HepG2 (cell line): ENCODE data around the gene KCNT2. TPM values are rescaled to one million over a fixed set of nuclear protein-coding genes. Genes with fewer than 3 reads are reported as not detected.

Experiments
- ATAC-seq: fragments of 200-7000 bp; cut with Tn5 transposase; 3 replicates; pipeline ENCODE4 v1.9.1; 2020; ENCODE audit warnings: mild to moderate bottlenecking, moderate library complexity
- BruUV-seq: library from RNA; stranded (reverse); fragments of 400-500 nt; replicated peaks from 2 replicates; lab custom pipeline; 2021; lab: Mats Ljungman, UMichigan
- CTCF ChIA-PET: fragments of 300-600 bp; formaldehyde crosslinking; extraction: SDS; loops from one replicate; lab custom pipeline; 2021; ENCODE audit warnings: low total read pairs, inconsistent platforms, low intra/inter-chr PET ratio; lab: Yijun Ruan, JAX
- POLR2A ChIA-PET: fragments of 350-600 bp; sonication (Branson Sonifier 250); formaldehyde crosslinking; loops from one replicate; lab custom pipeline; 2020; ENCODE audit warnings: antibody characterized with exemption, inconsistent platforms; lab: Yijun Ruan, JAX
- DNase-seq: peaks from one replicate; pipeline ENCODE4 v3.0.0-alpha.2; 2015; ENCODE audit warnings: low spot score
- FAIRE-seq: peaks from 3 replicates; lab custom pipeline; 2011; peaks lifted over from hg19 to GRCh38; lab: Jason Lieb, UNC
- H2AFZ ChIP-seq: one replicate; pipeline ENCODE4 v1.6.1; 2011; ENCODE audit warnings: low read length, inconsistent platforms
- H3K27ac ChIP-seq: fragments of 300-600 bp; 3 replicates; pipeline ENCODE4 v1.8.0; 2011; ENCODE audit warnings: mixed run types, mild to moderate bottlenecking, mixed read lengths, low read length, inconsistent platforms; ENCODE audit not compliant: insufficient read depth; ENCODE audit errors: extremely low read length
- H3K27me3 ChIP-seq, 2 experiments: fragments of 200-600 bp in 1 of 2; 2 replicates in 1 of 2; 3 replicates in 1 of 2; pipeline versions ENCODE4 v1.6.0 to v1.8.0; 2011; ENCODE audit warnings: low read length in 2 of 2, mild to moderate bottlenecking in 2 of 2, moderate library complexity in 2 of 2, inconsistent platforms in 1 of 2; ENCODE audit not compliant: insufficient read depth in 2 of 2, control insufficient read depth in 1 of 2
- H3K36me3 ChIP-seq, 2 experiments: fragments of 200-600 bp in 1 of 2; replicated peaks in 1 of 2; 2 replicates in 1 of 2; 3 replicates in 1 of 2; pipeline versions ENCODE4 v1.5.1 to v1.8.0; 2011; ENCODE audit warnings: low read length in 2 of 2, inconsistent platforms in 1 of 2; ENCODE audit not compliant: insufficient read depth in 2 of 2, control insufficient read depth in 1 of 2
- H3K4me1 ChIP-seq: 2 replicates; pipeline ENCODE4 v1.5.1; 2012; ENCODE audit warnings: low read length, inconsistent platforms; ENCODE audit not compliant: insufficient read depth
- H3K4me2 ChIP-seq: 2 replicates; pipeline ENCODE4 v1.6.0; 2011; ENCODE audit warnings: low read depth, low read length, inconsistent platforms
- H3K4me3 ChIP-seq, 3 experiments: fragments of 200-600 bp in 1 of 3; sonication (generic), shearing (Covaris generic) in 1 of 3; replicated peaks in 1 of 3; 2 replicates each; pipeline ENCODE4 v1.5.1; 2011 to 2016; ENCODE audit warnings: low read length in 3 of 3, inconsistent platforms in 2 of 3, low read depth in 2 of 3, mild to moderate bottlenecking in 2 of 3, control low read depth in 1 of 3, mixed read lengths in 1 of 3; ENCODE audit not compliant: insufficient read depth in 1 of 3
- H3K79me2 ChIP-seq: one replicate; pipeline ENCODE4 v1.6.1; 2011; ENCODE audit warnings: low read length, inconsistent platforms; ENCODE audit not compliant: insufficient read depth
- H3K9ac ChIP-seq: 2 replicates; pipeline ENCODE4 v1.6.0; 2011; ENCODE audit warnings: mild to moderate bottlenecking, low read depth, low read length, inconsistent platforms; ENCODE audit not compliant: insufficient read depth
- H3K9me3 ChIP-seq: 2 replicates; pipeline ENCODE4 v1.5.1; 2012; ENCODE audit warnings: mild to moderate bottlenecking, low read length
- H4K20me1 ChIP-seq: 2 replicates; pipeline ENCODE4 v1.6.0; 2011; ENCODE audit warnings: inconsistent platforms, mild to moderate bottlenecking, low read length, moderate library complexity; ENCODE audit not compliant: insufficient read depth
- AHR ChIP-seq: IDR thresholded peaks from 2 replicates; pipeline ENCODE4 v1.6.1; 2018; ENCODE audit warnings: missing genetic modification reagents, missing compliant biosample characterization
- ATF7-NPFF ChIP-seq: sonication (generic); formaldehyde crosslinking; IDR thresholded peaks from 2 replicates; pipeline ENCODE4 v1.8.1; 2023; ENCODE audit warnings: mild to moderate bottlenecking, low read depth, missing genetic modification reagents, moderate library complexity
- FOXO4 ChIP-seq: sonication (generic); formaldehyde crosslinking; conservative IDR thresholded peaks from 2 replicates; pipeline ENCODE4 v1.8.1; 2023; ENCODE audit warnings: missing genetic modification reagents
- KDM6A ChIP-seq: IDR thresholded peaks from 2 replicates; pipeline ENCODE4 v1.6.1; 2016; ENCODE audit warnings: low read depth
- MED13 ChIP-seq: sonication (generic); formaldehyde crosslinking; IDR thresholded peaks from 2 replicates; pipeline ENCODE4 v1.5.0; 2020; ENCODE audit warnings: missing genetic modification reagents
- PAX8 ChIP-seq: sonication (generic); formaldehyde crosslinking; IDR thresholded peaks from 2 replicates; pipeline ENCODE4 v1.8.0; 2022; ENCODE audit warnings: mild to moderate bottlenecking, missing genetic modification reagents, borderline replicate concordance
- PRDM4 ChIP-seq: sonication (generic); formaldehyde crosslinking; IDR thresholded peaks from 2 replicates; pipeline ENCODE4 v1.9.0; 2021; ENCODE audit warnings: missing genetic modification reagents, borderline replicate concordance
- RFXANK ChIP-seq: IDR thresholded peaks from 2 replicates; pipeline ENCODE4 v1.6.1; 2016
- SSRP1 ChIP-seq: IDR thresholded peaks from 2 replicates; pipeline ENCODE4 v1.6.1; 2016; ENCODE audit warnings: control low read depth
- YY1 ChIP-seq: IDR thresholded peaks from 2 replicates; pipeline ENCODE4 v1.6.1; 2011; ENCODE audit warnings: low read length, low read depth, moderate library complexity, mild to moderate bottlenecking; ENCODE audit not compliant: insufficient read depth, insufficient replicate concordance
- ZBTB3 ChIP-seq: sonication (generic); formaldehyde crosslinking; IDR thresholded peaks from 2 replicates; pipeline ENCODE4 v1.4.0; 2020; ENCODE audit warnings: low read depth, mild to moderate bottlenecking, moderate library complexity, missing genetic modification reagents, borderline replicate concordance
- ZFP1 ChIP-seq: IDR thresholded peaks from 2 replicates; pipeline ENCODE4 v1.6.1; 2016
- ZNF296 ChIP-seq: sonication (generic); formaldehyde crosslinking; conservative IDR thresholded peaks from 2 replicates; pipeline ENCODE4 v1.5.0; 2020; ENCODE audit warnings: mild to moderate bottlenecking, missing genetic modification reagents
- ZNF30 ChIP-seq: sonication (generic); formaldehyde crosslinking; IDR thresholded peaks from 2 replicates; pipeline ENCODE4 v1.5.0; 2020; ENCODE audit warnings: mild to moderate bottlenecking, missing genetic modification reagents
- WGBS: methylation state at CpG from one replicate; pipeline ENCODE4 v1.1.6; 2017; ENCODE audit warnings: low lambda C conversion rate; 5-methylcytosine and 5-hydroxymethylcytosine counted together
- in situ Hi-C: cut with HindIII; loops from 2 replicates; pipeline ENCODE4 v1.10.0; 2017; ENCODE audit warnings: low pct_unique_long_range_greater_than_20kb; ENCODE audit not compliant: extremely low pct_ligation_motif_present
- intact Hi-C: fragments of 100-400 bp; cut with micrococcal nuclease; formaldehyde crosslinking; loops from one replicate; pipeline ENCODE4 v1.10.0; 2022; ENCODE audit not compliant: unreplicated experiment
- polyA plus RNA-seq, 8 experiments: library from polyadenylated mRNA; depleted of rRNA in 3 of 8; stranded (reverse) in 7 of 8; unstranded in 1 of 8; fragments of >200 nt; fragmentation: Illumina TruSeq in 4 of 8; extraction: Trizol in 4 of 8; gene quantifications; 2 replicates each; pipeline versions ENCODE4 v1.2.1 to v1.2.3, GENCODE V29; 2011 to 2016; ENCODE audit warnings: low read depth in 4 of 8, missing spikeins in 1 of 8, mixed read lengths in 1 of 8; ENCODE audit not compliant: insufficient read depth in 1 of 8
- total RNA-seq, 5 experiments: library from RNA; depleted of rRNA; stranded (reverse); fragments of >200 nt; fragmentation: Illumina TruSeq; extraction: Trizol; gene quantifications; 2 replicates each; pipeline ENCODE4 v1.2.3, GENCODE V29; 2016; ENCODE audit warnings: low read depth in 1 of 5
- TF ChIP-seq, protein P1 (sequence below): sonication (generic); formaldehyde crosslinking; IDR thresholded peaks from 2 replicates; pipeline ENCODE4 v1.8.1; 2023; ENCODE audit warnings: mild to moderate bottlenecking, missing genetic modification reagents

Gene KCNT2
- total and polyA plus RNA-seq, 2 of the 13 experiments (the other 11 are each of a cell fraction or from before 2014, with no cell fraction given): not detected

DNA sequence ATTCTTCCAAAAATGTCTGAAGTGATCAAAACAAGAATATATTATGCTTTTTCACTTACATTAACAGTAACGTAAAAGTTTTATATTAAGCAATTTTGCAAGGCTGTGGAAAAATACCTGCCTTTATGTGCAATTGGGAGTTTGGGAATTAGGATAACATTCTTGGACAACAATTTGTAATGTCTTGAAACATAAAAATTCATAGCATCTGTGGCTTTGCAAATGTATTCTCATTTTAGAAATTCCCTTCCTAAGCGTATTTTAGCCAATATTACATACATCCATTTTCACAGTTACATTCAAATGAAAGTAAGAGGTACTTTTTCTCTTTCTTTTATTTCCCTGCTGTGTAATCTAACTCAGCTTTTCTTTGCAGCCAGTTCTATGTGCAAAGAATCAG lies 30.2 kb upstream of the KCNT2 start (continued):
- no peak for TF ChIP-seq FOXO4 (CRISPR knock-in tag)
- no peak for TF ChIP-seq PRDM4
- TF ChIP-seq ZNF30 (CRISPR knock-in tag): no peak
- TF ChIP-seq, protein P1, sequence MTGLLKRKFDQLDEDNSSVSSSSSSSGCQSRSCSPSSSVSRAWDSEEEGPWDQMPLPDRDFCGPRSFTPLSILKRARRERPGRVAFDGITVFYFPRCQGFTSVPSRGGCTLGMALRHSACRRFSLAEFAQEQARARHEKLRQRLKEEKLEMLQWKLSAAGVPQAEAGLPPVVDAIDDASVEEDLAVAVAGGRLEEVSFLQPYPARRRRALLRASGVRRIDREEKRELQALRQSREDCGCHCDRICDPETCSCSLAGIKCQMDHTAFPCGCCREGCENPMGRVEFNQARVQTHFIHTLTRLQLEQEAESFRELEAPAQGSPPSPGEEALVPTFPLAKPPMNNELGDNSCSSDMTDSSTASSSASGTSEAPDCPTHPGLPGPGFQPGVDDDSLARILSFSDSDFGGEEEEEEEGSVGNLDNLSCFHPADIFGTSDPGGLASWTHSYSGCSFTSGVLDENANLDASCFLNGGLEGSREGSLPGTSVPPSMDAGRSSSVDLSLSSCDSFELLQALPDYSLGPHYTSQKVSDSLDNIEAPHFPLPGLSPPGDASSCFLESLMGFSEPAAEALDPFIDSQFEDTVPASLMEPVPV (CRISPR knock-in tag): no peak
- TF ChIP-seq ZFP1 (CRISPR knock-in tag): no peak
- TF ChIP-seq SSRP1 (CRISPR knock-in tag): no peak
- TF ChIP-seq, all 625 proteins: peak for 0

DNA sequence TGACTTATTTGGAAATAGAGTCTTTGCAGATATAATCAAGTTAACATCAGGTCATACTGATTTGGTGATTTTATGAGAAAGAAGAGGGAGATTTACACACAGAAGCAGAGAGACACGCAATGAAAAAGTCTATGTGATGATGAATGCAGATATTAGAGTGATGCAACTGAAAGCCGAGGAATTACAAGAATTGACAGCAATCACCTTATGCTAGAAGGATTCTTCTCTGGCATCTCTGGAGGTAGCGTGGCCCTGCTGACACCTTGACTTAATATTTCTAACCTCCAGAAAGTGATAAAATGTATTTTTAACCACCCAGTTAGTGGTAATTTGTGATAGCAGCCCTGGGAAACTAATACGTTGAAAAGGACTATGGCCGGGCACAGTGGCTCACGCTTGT lies 29.4 kb upstream of the KCNT2 start:
- no peak overlapping the region for H3K9ac ChIP-seq
- H3K4me2 ChIP-seq: no peak overlapping the region
- no peaks in the 10 kb centered on the region for H3K79me2 ChIP-seq
- DNase-seq (no peak), ATAC-seq (no peak), FAIRE-seq (no peak)
- no peak overlapping the region for H2AFZ ChIP-seq
- H3K9me3 ChIP-seq: no peaks in the 10 kb centered on the region
- BruUV-seq: no TSS peak
- no peak overlapping the region for H3K4me3 ChIP-seq
- H3K27me3 ChIP-seq: no peaks in the 10 kb centered on the region; a peak in 1 of 5 replicates
- POLR2A ChIA-PET: no interaction called here
- no peak overlapping the region for H3K27ac ChIP-seq
- no peaks in the 10 kb centered on the region for H3K4me1 ChIP-seq
- in situ Hi-C loops: no loop called here
- H3K36me3 ChIP-seq: no peaks in the 10 kb centered on the region
- TF ChIP-seq RFXANK (no peak), PAX8 (no peak), ZBTB3 (CRISPR knock-in tag) (no peak), YY1 (no peak), ATF7-NPFF (CRISPR knock-in tag) (no peak), ZNF296 (CRISPR knock-in tag) (no peak), KDM6A (CRISPR knock-in tag) (no peak), AHR (CRISPR knock-in tag) (no peak), MED13 (CRISPR knock-in tag) (no peak)
- 55% methylated on average over 5 of the region's 6 CpGs for WGBS
- intact Hi-C loops: no loop called here
- H4K20me1 ChIP-seq: no peaks in the 10 kb centered on the region
- CTCF ChIA-PET: no interaction called here
